ENCODE results near the gene CRYAB. TPM values are rescaled to one million over a fixed set of nuclear protein-coding genes. Genes with fewer than 3 reads are reported as not detected.

The CRYAB gene
- total and polyA plus RNA-seq, 4 experiments from 2014 or later: not detected

DNA sequence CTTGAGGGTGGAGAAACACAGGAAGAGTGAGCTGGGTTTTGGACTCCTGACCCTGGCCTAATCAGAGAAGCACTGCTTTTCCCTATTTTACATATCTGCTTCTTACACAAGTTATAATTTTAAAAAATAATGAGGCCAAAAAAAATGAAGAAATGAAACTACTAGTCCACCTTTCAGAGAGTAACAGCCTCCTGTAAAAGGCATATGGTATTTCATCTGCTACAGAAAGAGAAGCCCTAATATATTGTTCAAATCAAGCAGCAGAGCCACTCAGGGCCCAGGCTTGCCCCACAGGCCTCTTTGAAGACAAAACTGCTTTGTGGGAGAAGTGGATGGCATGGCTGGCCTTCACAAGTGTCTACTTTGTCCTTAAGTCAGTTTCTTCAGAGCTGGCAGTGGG lies 35.6 kb upstream of the CRYAB start:
- Histone ChIP-seq H3K27me3 (ENCODE audit: insufficient read depth, low read length) (no peaks in the 10 kb centered on the region), H3K36me3 (ENCODE audit: insufficient read depth, low read length) (no peaks in the 10 kb centered on the region), H3K4me3 (ENCODE audit: low read length in 2 of 2) (no peak overlapping the region), H3K4me1 (ENCODE audit: insufficient read depth, low read length) (no peaks in the 10 kb centered on the region), H3K27ac (ENCODE audit: low read depth, low read length) (no peak overlapping the region), H3K9me3 (ENCODE audit: control insufficient read depth in 1 of 2, low read length in 2 of 2) (no peaks in the 10 kb centered on the region)
- intact Hi-C loops (cut with micrococcal nuclease): no loop called here
- ChIA-PET CTCF (ENCODE audit: partially characterized antibody) (interaction anchor here (0.8 kb wide), 1 partner anchor 16 kb away, joined by 3 read pairs; no protein-coding TSS in a partner anchor), POLR2A (ENCODE audit: partially characterized antibody) (no interaction called here)
- Mint-ChIP-seq H3K9me3 (no peaks in the 10 kb centered on the region), H3K36me3 (no peaks in the 10 kb centered on the region), H3K27ac (no peak overlapping the region), H3K4me3 (no peak overlapping the region), H3K27me3 (peaks cover 0 to 3% of the 10 kb centered on the region in 2 donors), H3K4me1 (peaks cover 0 to 5% (median 5%) of the 10 kb centered on the region in 4 donors)
- DNase-seq: no peak

DNA sequence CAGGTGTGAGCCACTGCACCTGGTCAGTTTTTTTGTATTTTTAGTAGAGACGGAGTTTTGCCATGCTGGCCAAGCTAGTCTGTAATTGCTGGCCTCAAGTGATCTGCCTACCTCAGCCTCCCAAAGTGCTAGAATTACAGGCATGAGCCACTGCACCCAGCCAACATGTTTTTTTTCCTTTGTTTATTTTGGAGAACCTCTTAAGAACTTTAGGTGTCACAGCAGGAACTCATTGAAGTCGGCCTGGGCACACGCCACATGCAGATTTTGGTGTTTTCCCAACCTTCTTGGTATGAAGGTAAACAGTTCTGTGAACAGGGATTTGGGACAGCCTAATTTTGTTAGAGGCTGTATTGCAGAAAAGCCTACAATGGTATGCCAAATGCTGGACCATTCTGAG lies 34.9 kb upstream of the CRYAB start:
- H3K27me3 Mint-ChIP-seq: peaks cover 0 to 3% of the 10 kb centered on the region in 2 donors

DNA sequence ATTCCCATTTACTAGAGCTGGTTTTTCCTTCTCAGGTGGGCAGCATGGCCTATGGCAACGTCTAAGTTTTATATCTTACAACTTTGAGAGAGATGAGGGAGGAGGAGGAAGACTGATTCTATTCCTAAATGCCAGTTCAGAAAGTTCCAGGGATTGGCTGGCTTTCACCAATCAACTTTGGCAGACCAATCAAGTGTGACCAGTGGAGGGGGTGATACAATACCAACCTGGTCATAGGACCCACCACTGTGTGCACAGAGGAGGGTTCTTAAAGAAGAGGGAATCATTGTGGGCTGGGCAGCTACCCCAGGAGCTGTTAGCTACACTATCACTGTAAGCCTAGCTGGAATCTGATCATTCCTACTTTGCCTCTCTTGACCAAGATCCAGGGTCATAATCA lies 33.6 kb upstream of the CRYAB start:
- ChIA-PET POLR2A (ENCODE audit: partially characterized antibody) (no interaction called here), CTCF (ENCODE audit: partially characterized antibody) (interaction anchor here (0.6 to 1.2 kb wide), 2 partner anchors 10 to 13 kb away, joined by 3 to 5 read pairs; no protein-coding TSS in a partner anchor)
- peaks cover 0 to 5% (median 5%) of the 10 kb centered on the region in 4 donors for H3K4me1 Mint-ChIP-seq
- H3K27me3 ChIP-seq (ENCODE audit: insufficient read depth, low read length): no peaks in the 10 kb centered on the region
- no peak for DNase-seq
- H3K4me1 ChIP-seq (ENCODE audit: insufficient read depth, low read length): no peaks in the 10 kb centered on the region
- intact Hi-C loops (cut with micrococcal nuclease): no loop called here
- H3K4me3 ChIP-seq (ENCODE audit: low read length in 2 of 2): no peak overlapping the region
- no peaks in the 10 kb centered on the region for H3K36me3 Mint-ChIP-seq
- peaks cover 0 to 3% of the 10 kb centered on the region in 2 donors for H3K27me3 Mint-ChIP-seq
- H3K27ac ChIP-seq (ENCODE audit: low read depth, low read length): no peak overlapping the region
- H3K27ac Mint-ChIP-seq: no peak overlapping the region
- H3K36me3 ChIP-seq (ENCODE audit: insufficient read depth, low read length): no peaks in the 10 kb centered on the region
- no peaks in the 10 kb centered on the region for H3K9me3 ChIP-seq (ENCODE audit: control insufficient read depth in 1 of 2, low read length in 2 of 2)
- H3K9me3 Mint-ChIP-seq: no peaks in the 10 kb centered on the region
- no peak overlapping the region for H3K4me3 Mint-ChIP-seq

More for the DNA sequence above, 34.9 kb upstream of the CRYAB start:
- H3K27ac ChIP-seq (ENCODE audit: low read depth, low read length): no peak overlapping the region
- Mint-ChIP-seq H3K4me1 (peaks cover 0 to 5% (median 5%) of the 10 kb centered on the region in 4 donors), H3K36me3 (no peaks in the 10 kb centered on the region), H3K27ac (no peak overlapping the region), H3K4me3 (no peak overlapping the region), H3K9me3 (no peaks in the 10 kb centered on the region)
- no peak overlapping the region for H3K4me3 ChIP-seq (ENCODE audit: low read length in 2 of 2)
- H3K36me3 ChIP-seq (ENCODE audit: insufficient read depth, low read length): no peaks in the 10 kb centered on the region
- no peak for DNase-seq
- ChIA-PET CTCF (ENCODE audit: partially characterized antibody) (interaction anchor here (0.8 kb wide), 1 partner anchor 15 kb away, joined by 3 read pairs; no protein-coding TSS in a partner anchor), POLR2A (ENCODE audit: partially characterized antibody) (no interaction called here)
- no peaks in the 10 kb centered on the region for H3K9me3 ChIP-seq (ENCODE audit: control insufficient read depth in 1 of 2, low read length in 2 of 2)
- no peaks in the 10 kb centered on the region for H3K4me1 ChIP-seq (ENCODE audit: insufficient read depth, low read length)
- H3K27me3 ChIP-seq (ENCODE audit: insufficient read depth, low read length): no peaks in the 10 kb centered on the region
- intact Hi-C loops (cut with micrococcal nuclease): no loop called here

DNA sequence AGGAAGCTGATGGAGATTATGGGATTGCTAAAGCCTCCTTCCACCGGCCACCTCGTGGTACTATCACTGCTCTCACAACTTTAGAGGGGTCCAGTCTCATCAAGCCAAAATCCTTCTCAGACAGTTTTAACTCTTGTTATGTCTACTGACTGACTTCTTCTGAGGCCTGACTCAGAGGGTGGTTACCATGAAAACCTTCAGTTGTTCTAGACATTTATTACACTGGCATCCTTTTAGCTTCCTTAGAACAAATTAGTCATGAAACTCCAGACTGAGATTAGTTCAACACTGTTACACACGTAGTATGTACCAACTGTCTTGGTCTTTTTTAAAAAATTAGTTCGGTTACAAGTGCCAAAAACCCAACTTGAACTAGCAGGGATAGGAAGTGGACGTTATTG lies 33.1 kb upstream of the CRYAB start:
- H3K36me3 Mint-ChIP-seq: no peaks in the 10 kb centered on the region
- intact Hi-C loops (cut with micrococcal nuclease): no loop called here
- no peak for DNase-seq

DNA sequence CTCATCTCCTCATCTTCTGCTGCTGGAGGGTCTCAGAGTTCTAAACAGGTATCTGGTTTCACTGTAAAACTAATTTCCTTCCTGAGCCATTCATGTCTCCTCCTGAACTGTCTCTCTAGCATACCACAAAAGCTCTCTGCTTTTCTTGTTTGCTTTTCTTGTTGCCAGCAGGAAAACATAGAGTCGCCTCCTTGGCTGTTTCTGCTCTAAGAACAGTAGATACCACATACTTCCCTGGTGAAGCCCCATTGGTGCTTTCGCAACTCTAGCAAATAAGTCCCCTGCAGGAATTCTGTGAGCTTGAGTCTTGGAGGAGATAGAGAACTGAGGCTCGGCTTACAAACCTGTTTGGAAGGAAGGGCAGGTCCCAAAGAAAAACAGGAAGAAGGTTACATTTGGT lies 32.6 kb upstream of the CRYAB start:
- no peaks in the 10 kb centered on the region for H3K9me3 Mint-ChIP-seq
- peak overlapping the region in 2 of 7 donors; percentile 41 to 87 for H3K27ac Mint-ChIP-seq

More for the DNA sequence above, 33.1 kb upstream of the CRYAB start:
- Mint-ChIP-seq H3K4me1 (peaks cover 0 to 5% (median 5%) of the 10 kb centered on the region in 4 donors), H3K4me3 (no peak overlapping the region), H3K9me3 (no peaks in the 10 kb centered on the region), H3K27me3 (peaks cover 0 to 3% of the 10 kb centered on the region in 2 donors), H3K27ac (no peak overlapping the region)
- H3K4me1 ChIP-seq (ENCODE audit: insufficient read depth, low read length): no peaks in the 10 kb centered on the region
- no peaks in the 10 kb centered on the region for H3K36me3 ChIP-seq (ENCODE audit: insufficient read depth, low read length)
- H3K27ac ChIP-seq (ENCODE audit: low read depth, low read length): no peak overlapping the region
- POLR2A ChIA-PET (ENCODE audit: partially characterized antibody): no interaction called here
- no peaks in the 10 kb centered on the region for H3K27me3 ChIP-seq (ENCODE audit: insufficient read depth, low read length)
- H3K4me3 ChIP-seq (ENCODE audit: low read length in 2 of 2): no peak overlapping the region
- CTCF ChIA-PET (ENCODE audit: partially characterized antibody): interaction anchor here (1.4 to 1.6 kb wide), 2 partner anchors 35 to 37 kb away, joined by 3 to 8 read pairs; no protein-coding TSS in a partner anchor
- H3K9me3 ChIP-seq (ENCODE audit: control insufficient read depth in 1 of 2, low read length in 2 of 2): no peaks in the 10 kb centered on the region

DNA sequence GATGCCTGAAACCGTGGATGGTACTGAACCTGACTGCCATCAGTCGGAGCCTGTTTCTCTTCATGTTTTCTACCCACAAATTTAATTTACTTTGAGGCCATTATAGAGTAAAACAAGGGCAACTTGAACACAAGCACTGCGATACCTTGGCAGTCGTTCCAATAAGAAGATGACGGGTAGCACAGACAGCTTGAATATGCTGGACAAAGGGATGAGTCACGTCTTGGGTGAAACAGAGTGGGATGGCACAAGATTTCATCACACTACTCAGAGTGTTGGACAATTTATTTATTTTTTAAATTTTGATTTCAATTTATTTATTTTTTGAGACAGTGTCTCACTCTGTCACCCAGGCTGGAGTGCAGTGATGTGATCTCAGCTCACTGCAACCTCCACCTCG lies 31.3 kb upstream of the CRYAB start:
- Histone ChIP-seq H3K4me1 (ENCODE audit: insufficient read depth, low read length) (peaks cover 12% of the 10 kb centered on the region), H3K27ac (ENCODE audit: low read depth, low read length) (no peak overlapping the region), H3K9me3 (ENCODE audit: control insufficient read depth in 1 of 2, low read length in 2 of 2) (no peaks in the 10 kb centered on the region), H3K36me3 (ENCODE audit: insufficient read depth, low read length) (no peaks in the 10 kb centered on the region), H3K4me3 (ENCODE audit: low read length in 2 of 2) (no peak overlapping the region), H3K27me3 (ENCODE audit: insufficient read depth, low read length) (no peaks in the 10 kb centered on the region)
- Mint-ChIP-seq H3K4me1 (peaks cover 11 to 23% (median 20%) of the 10 kb centered on the region in 4 donors), H3K27ac (no peak overlapping the region), H3K36me3 (no peaks in the 10 kb centered on the region), H3K27me3 (no peaks in the 10 kb centered on the region), H3K9me3 (no peaks in the 10 kb centered on the region), H3K4me3 (no peak overlapping the region)
- intact Hi-C loops (cut with micrococcal nuclease): no loop called here
- no peak for DNase-seq
- CTCF ChIA-PET (ENCODE audit: partially characterized antibody): interaction anchor here (0.6 to 1.9 kb wide), 6 partner anchors 9 to 145 kb away, joined by 3 to 6 read pairs (median 3); no protein-coding TSS in a partner anchor
- POLR2A ChIA-PET (ENCODE audit: partially characterized antibody): no interaction called here

More for the DNA sequence above, 32.6 kb upstream of the CRYAB start:
- no peak overlapping the region for H3K4me3 ChIP-seq (ENCODE audit: low read length in 2 of 2)
- ChIA-PET POLR2A (ENCODE audit: partially characterized antibody) (no interaction called here), CTCF (ENCODE audit: partially characterized antibody) (interaction anchor here (1.4 to 1.6 kb wide), 2 partner anchors 36 to 38 kb away, joined by 3 to 8 read pairs; no protein-coding TSS in a partner anchor)
- Mint-ChIP-seq H3K27me3 (no peaks in the 10 kb centered on the region), H3K36me3 (no peaks in the 10 kb centered on the region), H3K4me1 (peaks cover 0 to 10% (median 8%) of the 10 kb centered on the region in 4 donors), H3K4me3 (no peak overlapping the region)
- intact Hi-C loops (cut with micrococcal nuclease): no loop called here
- peaks cover under 1% of the 10 kb centered on the region for H3K4me1 ChIP-seq (ENCODE audit: insufficient read depth, low read length)
- no peak for DNase-seq
- no peaks in the 10 kb centered on the region for H3K36me3 ChIP-seq (ENCODE audit: insufficient read depth, low read length)
- no peaks in the 10 kb centered on the region for H3K27me3 ChIP-seq (ENCODE audit: insufficient read depth, low read length)
- no peak overlapping the region for H3K27ac ChIP-seq (ENCODE audit: low read depth, low read length)
- H3K9me3 ChIP-seq (ENCODE audit: control insufficient read depth in 1 of 2, low read length in 2 of 2): no peaks in the 10 kb centered on the region

DNA sequence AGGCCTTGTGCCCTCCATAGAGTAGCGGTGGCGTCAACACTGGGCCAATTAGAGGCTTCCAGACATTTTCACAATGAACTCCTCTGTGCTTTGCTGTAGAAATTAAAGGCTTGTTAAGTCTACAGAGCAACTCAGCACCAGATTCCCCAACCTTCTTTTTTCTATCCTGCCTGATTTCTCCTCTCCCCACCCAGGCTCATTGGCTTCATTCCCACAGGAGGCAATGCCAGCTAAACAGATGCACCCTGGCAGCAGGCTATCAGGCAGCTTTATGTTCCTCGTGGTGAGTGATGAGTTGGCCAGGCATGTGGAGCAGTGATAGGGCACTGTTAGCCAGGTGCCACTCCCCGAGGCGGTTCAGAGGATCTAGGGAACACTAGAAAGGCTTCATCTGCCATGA lies 30.4 kb upstream of the CRYAB start:
- H3K27ac Mint-ChIP-seq: no peak overlapping the region
- no peak for DNase-seq
- H3K27ac ChIP-seq (ENCODE audit: low read depth, low read length): no peak overlapping the region
- peaks cover 19% of the 10 kb centered on the region for H3K4me1 ChIP-seq (ENCODE audit: insufficient read depth, low read length)
- no peak overlapping the region for H3K4me3 Mint-ChIP-seq
- H3K27me3 ChIP-seq (ENCODE audit: insufficient read depth, low read length): no peaks in the 10 kb centered on the region
- no peaks in the 10 kb centered on the region for H3K36me3 Mint-ChIP-seq
- no peak overlapping the region for H3K4me3 ChIP-seq (ENCODE audit: low read length in 2 of 2)
- peaks cover 13 to 32% (median 22%) of the 10 kb centered on the region in 4 donors for H3K4me1 Mint-ChIP-seq
- ChIA-PET CTCF (ENCODE audit: partially characterized antibody) (interaction anchor here (1.0 to 1.9 kb wide), 4 partner anchors 8 to 70 kb away, joined by 3 to 6 read pairs (median 4); no protein-coding TSS in a partner anchor), POLR2A (ENCODE audit: partially characterized antibody) (no interaction called here)
- no peaks in the 10 kb centered on the region for H3K9me3 Mint-ChIP-seq
- H3K9me3 ChIP-seq (ENCODE audit: control insufficient read depth in 1 of 2, low read length in 2 of 2): no peaks in the 10 kb centered on the region
- intact Hi-C loops (cut with micrococcal nuclease): no loop called here
- no peaks in the 10 kb centered on the region for H3K27me3 Mint-ChIP-seq
- H3K36me3 ChIP-seq (ENCODE audit: insufficient read depth, low read length): no peaks in the 10 kb centered on the region

Measured in CD4-positive, alpha-beta memory T cell (primary cell).